ENCODE data around the gene B4GALNT4. TPM values are rescaled to one million over a fixed set of nuclear protein-coding genes. Genes with fewer than 3 reads are reported as not detected.

B4GALNT4 gene
- total RNA-seq, 1 experiment from 2014 or later: 88.0 TPM

DNA sequence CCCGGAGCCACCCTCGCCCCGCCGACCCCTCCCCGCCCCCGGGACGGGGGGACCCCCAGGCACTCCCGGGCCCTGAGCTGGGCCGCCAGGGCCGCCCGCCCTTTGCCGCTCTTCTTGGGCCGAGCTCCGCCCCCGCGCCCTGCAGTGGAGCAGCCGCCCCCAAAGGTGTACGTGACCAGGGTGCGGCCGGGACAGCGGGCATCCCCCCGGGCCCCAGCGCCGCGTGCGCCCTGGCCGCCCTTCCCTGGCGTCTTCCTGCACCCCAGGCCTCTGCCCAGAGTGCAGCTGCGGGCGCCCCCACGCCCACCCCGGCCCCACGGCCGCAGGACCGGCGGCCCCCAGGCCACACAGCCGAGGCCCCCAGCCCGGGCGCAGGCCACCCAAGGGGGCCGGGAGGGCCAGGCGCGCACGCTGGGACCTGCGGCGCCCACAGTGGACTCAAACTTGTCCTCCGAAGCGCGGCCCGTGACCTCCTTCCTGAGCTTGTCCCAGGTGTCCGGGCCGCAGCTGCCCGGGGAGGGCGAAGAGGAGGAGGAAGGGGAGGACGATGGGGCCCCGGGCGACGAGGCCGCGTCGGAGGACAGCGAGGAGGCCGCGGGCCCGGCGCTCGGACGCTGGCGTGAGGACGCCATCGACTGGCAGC lies 7.4 kb downstream of the B4GALNT4 start (continued):
- TF ChIP-seq, protein P1, sequence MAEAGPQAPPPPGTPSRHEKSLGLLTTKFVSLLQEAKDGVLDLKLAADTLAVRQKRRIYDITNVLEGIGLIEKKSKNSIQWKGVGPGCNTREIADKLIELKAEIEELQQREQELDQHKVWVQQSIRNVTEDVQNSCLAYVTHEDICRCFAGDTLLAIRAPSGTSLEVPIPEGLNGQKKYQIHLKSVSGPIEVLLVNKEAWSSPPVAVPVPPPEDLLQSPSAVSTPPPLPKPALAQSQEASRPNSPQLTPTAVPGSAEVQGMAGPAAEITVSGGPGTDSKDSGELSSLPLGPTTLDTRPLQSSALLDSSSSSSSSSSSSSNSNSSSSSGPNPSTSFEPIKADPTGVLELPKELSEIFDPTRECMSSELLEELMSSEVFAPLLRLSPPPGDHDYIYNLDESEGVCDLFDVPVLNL (CRISPR knock-in tag; IDR thresholded peaks at IDR 0.05; ENCODE audit: borderline replicate concordance, low read depth): no peak
- TF ChIP-seq NR1H2 (CRISPR knock-in tag; IDR thresholded peaks at IDR 0.05) (no peak), ZNF416 (CRISPR knock-in tag; IDR thresholded peaks at IDR 0.05) (no peak)
- TF ChIP-seq, protein P2, sequence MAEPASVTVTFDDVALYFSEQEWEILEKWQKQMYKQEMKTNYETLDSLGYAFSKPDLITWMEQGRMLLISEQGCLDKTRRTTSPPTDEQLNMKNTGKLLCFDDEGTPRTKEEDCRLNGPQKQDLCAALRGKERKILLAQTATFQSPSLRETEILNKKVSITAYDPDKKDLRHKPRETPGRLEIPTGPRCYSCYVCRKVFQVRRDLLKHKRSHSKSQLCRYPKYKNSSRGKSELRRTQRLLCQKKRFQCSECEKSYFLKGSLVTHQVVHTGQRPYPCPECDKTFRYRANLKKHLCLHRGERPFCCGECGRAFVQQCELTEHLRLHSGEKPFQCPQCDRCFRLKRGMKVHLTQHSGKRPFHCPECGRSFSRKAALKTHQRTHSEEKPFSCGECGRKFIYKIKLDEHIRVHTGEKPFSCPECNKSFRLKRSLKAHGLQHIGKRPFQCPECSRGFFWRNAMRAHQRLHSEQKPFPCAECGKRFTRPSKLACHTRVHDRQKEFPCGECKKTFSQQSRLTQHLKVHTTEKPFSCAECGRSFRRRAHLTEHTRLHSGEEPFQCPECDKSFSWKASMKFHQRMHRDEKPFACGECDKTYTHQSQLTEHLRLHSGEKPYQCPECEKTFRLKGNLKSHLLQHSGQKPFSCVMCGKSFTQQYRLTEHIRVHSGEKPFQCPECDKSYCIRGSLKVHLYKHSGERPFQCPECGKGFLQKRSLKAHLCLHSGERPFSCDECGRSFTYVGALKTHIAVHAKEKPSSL (CRISPR knock-in tag; conservative IDR thresholded peaks at IDR 0.05): no peak
- TF ChIP-seq, protein P3, sequence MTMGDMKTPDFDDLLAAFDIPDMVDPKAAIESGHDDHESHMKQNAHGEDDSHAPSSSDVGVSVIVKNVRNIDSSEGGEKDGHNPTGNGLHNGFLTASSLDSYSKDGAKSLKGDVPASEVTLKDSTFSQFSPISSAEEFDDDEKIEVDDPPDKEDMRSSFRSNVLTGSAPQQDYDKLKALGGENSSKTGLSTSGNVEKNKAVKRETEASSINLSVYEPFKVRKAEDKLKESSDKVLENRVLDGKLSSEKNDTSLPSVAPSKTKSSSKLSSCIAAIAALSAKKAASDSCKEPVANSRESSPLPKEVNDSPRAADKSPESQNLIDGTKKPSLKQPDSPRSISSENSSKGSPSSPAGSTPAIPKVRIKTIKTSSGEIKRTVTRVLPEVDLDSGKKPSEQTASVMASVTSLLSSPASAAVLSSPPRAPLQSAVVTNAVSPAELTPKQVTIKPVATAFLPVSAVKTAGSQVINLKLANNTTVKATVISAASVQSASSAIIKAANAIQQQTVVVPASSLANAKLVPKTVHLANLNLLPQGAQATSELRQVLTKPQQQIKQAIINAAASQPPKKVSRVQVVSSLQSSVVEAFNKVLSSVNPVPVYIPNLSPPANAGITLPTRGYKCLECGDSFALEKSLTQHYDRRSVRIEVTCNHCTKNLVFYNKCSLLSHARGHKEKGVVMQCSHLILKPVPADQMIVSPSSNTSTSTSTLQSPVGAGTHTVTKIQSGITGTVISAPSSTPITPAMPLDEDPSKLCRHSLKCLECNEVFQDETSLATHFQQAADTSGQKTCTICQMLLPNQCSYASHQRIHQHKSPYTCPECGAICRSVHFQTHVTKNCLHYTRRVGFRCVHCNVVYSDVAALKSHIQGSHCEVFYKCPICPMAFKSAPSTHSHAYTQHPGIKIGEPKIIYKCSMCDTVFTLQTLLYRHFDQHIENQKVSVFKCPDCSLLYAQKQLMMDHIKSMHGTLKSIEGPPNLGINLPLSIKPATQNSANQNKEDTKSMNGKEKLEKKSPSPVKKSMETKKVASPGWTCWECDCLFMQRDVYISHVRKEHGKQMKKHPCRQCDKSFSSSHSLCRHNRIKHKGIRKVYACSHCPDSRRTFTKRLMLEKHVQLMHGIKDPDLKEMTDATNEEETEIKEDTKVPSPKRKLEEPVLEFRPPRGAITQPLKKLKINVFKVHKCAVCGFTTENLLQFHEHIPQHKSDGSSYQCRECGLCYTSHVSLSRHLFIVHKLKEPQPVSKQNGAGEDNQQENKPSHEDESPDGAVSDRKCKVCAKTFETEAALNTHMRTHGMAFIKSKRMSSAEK (CRISPR knock-in tag; IDR thresholded peaks at IDR 0.05; ENCODE audit: borderline replicate concordance): no peak
- TF ChIP-seq, protein P4, sequence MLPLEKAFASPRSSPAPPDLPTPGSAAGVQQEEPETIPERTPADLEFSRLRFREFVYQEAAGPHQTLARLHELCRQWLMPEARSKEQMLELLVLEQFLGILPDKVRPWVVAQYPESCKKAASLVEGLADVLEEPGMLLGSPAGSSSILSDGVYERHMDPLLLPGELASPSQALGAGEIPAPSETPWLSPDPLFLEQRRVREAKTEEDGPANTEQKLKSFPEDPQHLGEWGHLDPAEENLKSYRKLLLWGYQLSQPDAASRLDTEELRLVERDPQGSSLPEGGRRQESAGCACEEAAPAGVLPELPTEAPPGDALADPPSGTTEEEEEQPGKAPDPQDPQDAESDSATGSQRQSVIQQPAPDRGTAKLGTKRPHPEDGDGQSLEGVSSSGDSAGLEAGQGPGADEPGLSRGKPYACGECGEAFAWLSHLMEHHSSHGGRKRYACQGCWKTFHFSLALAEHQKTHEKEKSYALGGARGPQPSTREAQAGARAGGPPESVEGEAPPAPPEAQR (CRISPR knock-in tag; IDR thresholded peaks at IDR 0.05): no peak

DNA sequence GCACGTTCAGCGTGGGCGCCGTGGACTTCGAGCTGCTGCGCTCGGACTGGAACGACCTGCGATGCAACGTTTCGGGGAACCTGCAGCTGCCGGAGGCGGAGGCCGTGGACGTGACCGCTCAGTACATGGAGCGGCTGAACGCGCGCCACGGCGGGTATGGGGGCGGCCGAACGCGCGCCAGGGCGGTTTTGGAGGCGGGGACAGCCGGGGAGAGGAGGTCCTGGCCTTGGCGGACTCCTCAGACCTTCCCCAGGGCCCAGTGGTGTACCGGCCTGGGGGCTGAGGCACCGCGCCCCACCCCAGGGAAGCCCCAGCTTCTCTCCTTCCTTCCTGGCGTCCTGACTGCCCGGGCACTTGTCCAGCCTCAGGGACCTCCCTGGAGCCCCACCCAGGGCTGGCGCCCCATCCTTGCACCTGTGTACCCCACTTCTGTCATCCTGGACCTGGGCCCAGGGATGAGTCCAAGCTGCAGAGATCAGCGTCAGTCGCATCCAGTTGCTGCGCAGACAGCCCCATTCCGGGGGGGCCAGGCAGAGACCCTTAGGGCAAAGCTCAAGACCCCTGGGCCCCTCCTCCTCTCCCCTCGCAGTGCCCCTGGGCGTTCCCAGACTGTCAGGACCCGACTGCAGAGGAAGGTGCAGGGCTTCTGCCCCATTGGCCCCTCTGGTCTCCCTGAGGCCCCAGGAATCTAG lies 8.0 kb downstream of the B4GALNT4 start:
- TF ChIP-seq, protein P5, sequence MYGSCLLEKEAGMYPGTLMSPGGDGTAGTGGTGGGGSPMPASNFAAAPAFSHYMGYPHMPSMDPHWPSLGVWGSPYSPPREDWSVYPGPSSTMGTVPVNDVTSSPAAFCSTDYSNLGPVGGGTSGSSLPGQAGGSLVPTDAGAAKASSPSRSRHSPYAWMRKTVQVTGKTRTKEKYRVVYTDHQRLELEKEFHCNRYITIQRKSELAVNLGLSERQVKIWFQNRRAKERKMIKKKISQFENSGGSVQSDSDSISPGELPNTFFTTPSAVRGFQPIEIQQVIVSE (CRISPR knock-in tag; IDR thresholded peaks at IDR 0.05; ENCODE audit: borderline replicate concordance): no peak
- TF ChIP-seq, protein P6, sequence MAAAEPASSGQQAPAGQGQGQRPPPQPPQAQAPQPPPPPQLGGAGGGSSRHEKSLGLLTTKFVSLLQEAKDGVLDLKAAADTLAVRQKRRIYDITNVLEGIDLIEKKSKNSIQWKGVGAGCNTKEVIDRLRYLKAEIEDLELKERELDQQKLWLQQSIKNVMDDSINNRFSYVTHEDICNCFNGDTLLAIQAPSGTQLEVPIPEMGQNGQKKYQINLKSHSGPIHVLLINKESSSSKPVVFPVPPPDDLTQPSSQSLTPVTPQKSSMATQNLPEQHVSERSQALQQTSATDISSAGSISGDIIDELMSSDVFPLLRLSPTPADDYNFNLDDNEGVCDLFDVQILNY (CRISPR knock-in tag; IDR thresholded peaks at IDR 0.05): no peak
- TF ChIP-seq NR1H2 (CRISPR knock-in tag; IDR thresholded peaks at IDR 0.05) (no peak), GRHL2 (CRISPR knock-in tag; IDR thresholded peaks at IDR 0.05; ENCODE audit: insufficient replicate concordance, severe bottlenecking) (no peak), NR2C2 (CRISPR knock-in tag; IDR thresholded peaks at IDR 0.05) (no peak)
- TF ChIP-seq, protein P7, sequence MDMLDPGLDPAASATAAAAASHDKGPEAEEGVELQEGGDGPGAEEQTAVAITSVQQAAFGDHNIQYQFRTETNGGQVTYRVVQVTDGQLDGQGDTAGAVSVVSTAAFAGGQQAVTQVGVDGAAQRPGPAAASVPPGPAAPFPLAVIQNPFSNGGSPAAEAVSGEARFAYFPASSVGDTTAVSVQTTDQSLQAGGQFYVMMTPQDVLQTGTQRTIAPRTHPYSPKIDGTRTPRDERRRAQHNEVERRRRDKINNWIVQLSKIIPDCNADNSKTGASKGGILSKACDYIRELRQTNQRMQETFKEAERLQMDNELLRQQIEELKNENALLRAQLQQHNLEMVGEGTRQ (CRISPR knock-in tag; IDR thresholded peaks at IDR 0.05): no peak
- TF ChIP-seq, protein P2 (CRISPR knock-in tag; conservative IDR thresholded peaks at IDR 0.05): no peak
- TF ChIP-seq, protein P8, sequence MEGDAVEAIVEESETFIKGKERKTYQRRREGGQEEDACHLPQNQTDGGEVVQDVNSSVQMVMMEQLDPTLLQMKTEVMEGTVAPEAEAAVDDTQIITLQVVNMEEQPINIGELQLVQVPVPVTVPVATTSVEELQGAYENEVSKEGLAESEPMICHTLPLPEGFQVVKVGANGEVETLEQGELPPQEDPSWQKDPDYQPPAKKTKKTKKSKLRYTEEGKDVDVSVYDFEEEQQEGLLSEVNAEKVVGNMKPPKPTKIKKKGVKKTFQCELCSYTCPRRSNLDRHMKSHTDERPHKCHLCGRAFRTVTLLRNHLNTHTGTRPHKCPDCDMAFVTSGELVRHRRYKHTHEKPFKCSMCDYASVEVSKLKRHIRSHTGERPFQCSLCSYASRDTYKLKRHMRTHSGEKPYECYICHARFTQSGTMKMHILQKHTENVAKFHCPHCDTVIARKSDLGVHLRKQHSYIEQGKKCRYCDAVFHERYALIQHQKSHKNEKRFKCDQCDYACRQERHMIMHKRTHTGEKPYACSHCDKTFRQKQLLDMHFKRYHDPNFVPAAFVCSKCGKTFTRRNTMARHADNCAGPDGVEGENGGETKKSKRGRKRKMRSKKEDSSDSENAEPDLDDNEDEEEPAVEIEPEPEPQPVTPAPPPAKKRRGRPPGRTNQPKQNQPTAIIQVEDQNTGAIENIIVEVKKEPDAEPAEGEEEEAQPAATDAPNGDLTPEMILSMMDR (IDR thresholded peaks at IDR 0.05): no peak
- TF ChIP-seq, protein P9, sequence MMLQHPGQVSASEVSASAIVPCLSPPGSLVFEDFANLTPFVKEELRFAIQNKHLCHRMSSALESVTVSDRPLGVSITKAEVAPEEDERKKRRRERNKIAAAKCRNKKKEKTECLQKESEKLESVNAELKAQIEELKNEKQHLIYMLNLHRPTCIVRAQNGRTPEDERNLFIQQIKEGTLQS (CRISPR knock-in tag; conservative IDR thresholded peaks at IDR 0.05): no peak
- Mint-ChIP-seq H3K9me3 (0 out of 2 replicates have a peak, but pooled peaks cover 7% of the 10 kb centered on the region), H3K27ac (no peak overlapping the region), H3K4me3 (no peak overlapping the region), H3K36me3 (peaks cover 17% of the 10 kb centered on the region), H3K4me1 (no peaks in the 10 kb centered on the region), H3K27me3 (ENCODE audit: low read depth) (no peaks in the 10 kb centered on the region)
- CTCF ChIA-PET: interaction anchor here (0.9 to 2.0 kb wide), 4 partner anchors 13 to 161 kb away, joined by 3 to 7 read pairs (median 4); no protein-coding TSS in a partner anchor
- DNase-seq (ENCODE audit: low spot score) (no peak), ATAC-seq (no peak)
- POLR2A ChIA-PET: interaction anchor here (1.2 kb wide), 1 partner anchor 17 kb away, joined by 3 read pairs; the partner anchor contains the start of gene PKP3

Measured in WTC11 (cell line).